Measurements from ENCODE around the gene SLC25A33. TPM values are rescaled to one million over a fixed set of nuclear protein-coding genes. Genes with fewer than 3 reads are reported as not detected.

SLC25A33 gene
- total and polyA plus RNA-seq, 2 donors = 2.8 to 3.7 TPM

GRCh38 chr1:9580942-9581341, 41.7 kb downstream of the SLC25A33 start:
- Histone ChIP-seq H3K4me1 (ENCODE audit: insufficient read depth) (no peaks in the 10 kb centered on the region), H3K27ac (ENCODE audit: low read depth) (no peak overlapping the region), H3K4me3 (ENCODE audit: low read depth, low read length) (no peak overlapping the region), H3K36me3 (ENCODE audit: insufficient read depth) (peaks cover 3% of the 10 kb centered on the region)
- DNase-seq (ENCODE audit: extremely low spot score) = no peak
- 92% methylated on average over 2 of the region's 2 CpGs for WGBS

GRCh38 chr1:9586147-9586766, 47.0 kb downstream of the SLC25A33 start:
- no peak overlapping the region for H3K4me3 ChIP-seq (ENCODE audit: low read depth, low read length)
- H3K27ac ChIP-seq (ENCODE audit: low read depth) = no peak overlapping the region
- no peaks in the 10 kb centered on the region for H3K36me3 ChIP-seq (ENCODE audit: insufficient read depth)
- 88% methylated on average over 3 of the region's 3 CpGs for WGBS
- H3K4me1 ChIP-seq (ENCODE audit: insufficient read depth) = no peaks in the 10 kb centered on the region
- DNase-seq (ENCODE audit: extremely low spot score) = no peak

- DNase-seq (ENCODE audit: extremely low spot score) = peak; percentile 79
- Histone ChIP-seq H3K4me1 (ENCODE audit: insufficient read depth) (no peaks in the 10 kb centered on the region), H3K27ac (ENCODE audit: low read depth) (peak within 1 kb of the TSS; percentile 46), H3K36me3 (ENCODE audit: insufficient read depth) (no peaks in the 10 kb centered on the region), H3K4me3 (ENCODE audit: low read depth, low read length) (peak within 1 kb of the TSS; percentile 94)
- under 1% methylated on average over 94 of the region's 94 CpGs for WGBS
Measured at GRCh38 chr1:9588551-9589143, 49.4 kb downstream of the SLC25A33 start, which contains the start of gene TMEM201. Gene TMEM201 (plus strand): TSS chr1:9588911. CDS start chr1:9588931, 20 bp downstream.

- no peak for DNase-seq (ENCODE audit: extremely low spot score)
- no peak overlapping the region for H3K27ac ChIP-seq (ENCODE audit: low read depth)
- under 1% methylated on average over 63 of the region's 63 CpGs for WGBS
- peak overlapping the region; percentile 94 for H3K4me3 ChIP-seq (ENCODE audit: low read depth, low read length)
- H3K4me1 ChIP-seq (ENCODE audit: insufficient read depth) = no peaks in the 10 kb centered on the region
- no peaks in the 10 kb centered on the region for H3K36me3 ChIP-seq (ENCODE audit: insufficient read depth)
Measured at GRCh38 chr1:9589144-9589718, 50.0 kb downstream of the SLC25A33 start.

GRCh38 chr1:9589719-9590157, 50.5 kb downstream of the SLC25A33 start:
- H3K27ac ChIP-seq (ENCODE audit: low read depth) = no peak overlapping the region
- WGBS = 34% methylated on average over 6 of the region's 6 CpGs

GRCh38 chr1:9590201-9590600, 50.9 kb downstream of the SLC25A33 start:
- 80% methylated on average over 7 of the region's 7 CpGs for WGBS
- H3K27ac ChIP-seq (ENCODE audit: low read depth) = no peak overlapping the region
- no peaks in the 10 kb centered on the region for H3K4me1 ChIP-seq (ENCODE audit: insufficient read depth)
- no peak for DNase-seq (ENCODE audit: extremely low spot score)
- no peak overlapping the region for H3K4me3 ChIP-seq (ENCODE audit: low read depth, low read length)
- H3K36me3 ChIP-seq (ENCODE audit: insufficient read depth) = no peaks in the 10 kb centered on the region

More at GRCh38 chr1:9589719-9590157, 50.5 kb downstream of the SLC25A33 start:
- Histone ChIP-seq H3K36me3 (ENCODE audit: insufficient read depth) (no peaks in the 10 kb centered on the region), H3K4me1 (ENCODE audit: insufficient read depth) (no peaks in the 10 kb centered on the region), H3K4me3 (ENCODE audit: low read depth, low read length) (peak overlapping the region; percentile 94)
- no peak for DNase-seq (ENCODE audit: extremely low spot score)

GRCh38 chr1:9590945-9591668, 51.8 kb downstream of the SLC25A33 start:
- no peak for DNase-seq (ENCODE audit: extremely low spot score)
- Histone ChIP-seq H3K27ac (ENCODE audit: low read depth) (no peak overlapping the region), H3K4me1 (ENCODE audit: insufficient read depth) (no peaks in the 10 kb centered on the region), H3K4me3 (ENCODE audit: low read depth, low read length) (no peak overlapping the region), H3K36me3 (ENCODE audit: insufficient read depth) (no peaks in the 10 kb centered on the region)
- 85% methylated on average over 19 of the region's 19 CpGs for WGBS

- Histone ChIP-seq H3K4me1 (ENCODE audit: insufficient read depth) (no peaks in the 10 kb centered on the region), H3K27ac (ENCODE audit: low read depth) (no peak overlapping the region), H3K4me3 (ENCODE audit: low read depth, low read length) (no peak overlapping the region), H3K36me3 (ENCODE audit: insufficient read depth) (no peaks in the 10 kb centered on the region)
- WGBS = 82% methylated on average over 22 of the region's 22 CpGs
- DNase-seq (ENCODE audit: extremely low spot score) = no peak
Measured at GRCh38 chr1:9591669-9592509, 52.6 kb downstream of the SLC25A33 start.

GRCh38 chr1:9592510-9593075, 53.3 kb downstream of the SLC25A33 start:
- H3K4me3 ChIP-seq (ENCODE audit: low read depth, low read length) = no peak overlapping the region

GRCh38 chr1:9593147-9593491, 53.9 kb downstream of the SLC25A33 start:
- no peak for DNase-seq (ENCODE audit: extremely low spot score)
- WGBS = 55% methylated on average over 9 of the region's 9 CpGs
- Histone ChIP-seq H3K4me1 (ENCODE audit: insufficient read depth) (no peaks in the 10 kb centered on the region), H3K27ac (ENCODE audit: low read depth) (no peak overlapping the region), H3K36me3 (ENCODE audit: insufficient read depth) (no peaks in the 10 kb centered on the region), H3K4me3 (ENCODE audit: low read depth, low read length) (no peak overlapping the region)

More at GRCh38 chr1:9592510-9593075, 53.3 kb downstream of the SLC25A33 start:
- Histone ChIP-seq H3K27ac (ENCODE audit: low read depth) (no peak overlapping the region), H3K4me1 (ENCODE audit: insufficient read depth) (no peaks in the 10 kb centered on the region), H3K36me3 (ENCODE audit: insufficient read depth) (no peaks in the 10 kb centered on the region)
- no peak for DNase-seq (ENCODE audit: extremely low spot score)
- WGBS = 83% methylated on average over 16 of the region's 16 CpGs

GRCh38 chr1:9593492-9594465, 54.5 kb downstream of the SLC25A33 start:
- peak; percentile 42 for DNase-seq (ENCODE audit: extremely low spot score)
- Histone ChIP-seq H3K4me1 (ENCODE audit: insufficient read depth) (no peaks in the 10 kb centered on the region), H3K4me3 (ENCODE audit: low read depth, low read length) (no peak overlapping the region), H3K27ac (ENCODE audit: low read depth) (no peak overlapping the region), H3K36me3 (ENCODE audit: insufficient read depth) (no peaks in the 10 kb centered on the region)
- 73% methylated on average over 25 of the region's 25 CpGs for WGBS
